VCaP (cell line): Measurements from ENCODE around the gene RAB20.
"Not testable (repeated sequence)": the region's sequence is repeated elsewhere in the genome, so short reads cannot be mapped to it uniquely, and the experiment has no call there.

ENCODE experiments used
- H3K27ac ChIP-seq: fragments of 450-650 bp; 2 replicates; pipeline ENCODE4 v1.5.1; 2017
- TF ChIP-seq, protein P1 (sequence below): fragments of 450-650 bp; conservative IDR thresholded peaks from 2 replicates; pipeline ENCODE4 v1.5.1; 2017; ENCODE audit warnings: mild to moderate bottlenecking, moderate library complexity

The RAB20 gene

DNA sequence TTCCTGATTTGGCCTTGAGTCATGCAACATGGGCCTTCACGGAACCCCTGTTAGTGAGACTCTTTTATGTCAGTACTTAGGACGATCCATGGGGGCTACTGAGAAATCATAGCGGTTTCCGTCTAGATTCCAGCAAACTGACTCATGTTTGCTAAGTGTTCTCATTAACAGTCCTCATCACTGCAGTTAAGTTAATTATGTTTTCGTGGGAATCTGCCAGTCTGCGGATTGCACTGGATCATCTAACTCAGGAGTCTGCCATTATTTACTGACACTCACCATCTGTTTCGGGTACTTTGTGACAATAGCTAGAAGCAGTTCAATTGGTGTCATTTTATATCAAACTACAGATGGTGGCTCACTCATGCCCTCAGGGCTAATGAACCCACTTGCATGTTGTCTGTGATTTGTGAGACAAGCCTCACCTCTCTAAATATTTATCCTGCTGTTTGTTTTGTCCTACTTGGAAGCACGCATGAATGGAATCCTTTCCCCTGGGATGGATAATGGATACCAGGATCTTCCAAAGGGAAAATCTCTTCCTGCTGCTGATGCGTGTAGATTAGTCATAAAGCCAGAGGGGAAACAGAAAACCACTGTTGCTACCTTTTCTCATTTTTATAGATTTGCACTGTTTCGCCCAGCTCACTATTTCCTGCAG lies 61.8 kb downstream of the RAB20 start:
- TF ChIP-seq, protein P1, sequence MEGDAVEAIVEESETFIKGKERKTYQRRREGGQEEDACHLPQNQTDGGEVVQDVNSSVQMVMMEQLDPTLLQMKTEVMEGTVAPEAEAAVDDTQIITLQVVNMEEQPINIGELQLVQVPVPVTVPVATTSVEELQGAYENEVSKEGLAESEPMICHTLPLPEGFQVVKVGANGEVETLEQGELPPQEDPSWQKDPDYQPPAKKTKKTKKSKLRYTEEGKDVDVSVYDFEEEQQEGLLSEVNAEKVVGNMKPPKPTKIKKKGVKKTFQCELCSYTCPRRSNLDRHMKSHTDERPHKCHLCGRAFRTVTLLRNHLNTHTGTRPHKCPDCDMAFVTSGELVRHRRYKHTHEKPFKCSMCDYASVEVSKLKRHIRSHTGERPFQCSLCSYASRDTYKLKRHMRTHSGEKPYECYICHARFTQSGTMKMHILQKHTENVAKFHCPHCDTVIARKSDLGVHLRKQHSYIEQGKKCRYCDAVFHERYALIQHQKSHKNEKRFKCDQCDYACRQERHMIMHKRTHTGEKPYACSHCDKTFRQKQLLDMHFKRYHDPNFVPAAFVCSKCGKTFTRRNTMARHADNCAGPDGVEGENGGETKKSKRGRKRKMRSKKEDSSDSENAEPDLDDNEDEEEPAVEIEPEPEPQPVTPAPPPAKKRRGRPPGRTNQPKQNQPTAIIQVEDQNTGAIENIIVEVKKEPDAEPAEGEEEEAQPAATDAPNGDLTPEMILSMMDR = no peak
- no peak overlapping the region for H3K27ac ChIP-seq

DNA sequence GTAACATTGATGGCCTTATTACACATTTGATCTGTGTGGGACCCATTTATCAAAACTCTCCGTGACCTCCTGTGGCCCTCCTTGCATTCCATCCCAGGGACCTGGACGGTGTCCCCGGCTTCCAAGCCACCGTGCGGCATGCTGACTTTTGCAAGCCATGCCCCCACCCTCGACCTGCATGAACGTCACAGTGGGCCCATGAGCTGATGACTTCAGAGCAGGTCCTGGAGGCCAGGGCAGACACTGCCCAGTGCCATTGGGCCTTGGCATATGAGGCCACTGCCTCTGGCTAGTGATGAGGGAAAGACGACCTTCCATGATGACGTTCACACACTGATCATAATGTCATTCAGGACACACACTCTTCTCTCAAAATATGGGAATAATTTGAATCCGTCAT lies 62.8 kb downstream of the RAB20 start:
- no peak overlapping the region for H3K27ac ChIP-seq
- TF ChIP-seq, protein P1 = no peak

DNA sequence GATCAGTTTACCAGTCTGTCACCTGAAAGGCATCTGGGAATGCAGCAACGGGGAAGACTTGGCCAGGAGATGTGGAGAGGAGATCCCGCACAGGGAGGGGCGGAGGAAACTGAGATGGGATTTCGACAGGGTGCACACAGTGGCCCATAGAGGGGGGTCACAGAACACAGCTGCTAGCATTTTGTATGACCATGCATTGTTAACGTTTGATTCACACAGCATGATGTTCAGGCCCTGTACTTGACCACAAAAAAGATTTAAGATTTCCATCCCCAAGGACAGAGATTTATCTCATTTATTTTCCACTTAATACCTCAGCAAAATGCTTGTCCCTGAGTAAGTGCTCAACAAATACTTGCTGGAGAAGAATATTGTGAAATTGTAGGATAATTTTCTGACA lies 63.2 kb downstream of the RAB20 start:
- no peak overlapping the region for H3K27ac ChIP-seq
- TF ChIP-seq, protein P1 = no peak

DNA sequence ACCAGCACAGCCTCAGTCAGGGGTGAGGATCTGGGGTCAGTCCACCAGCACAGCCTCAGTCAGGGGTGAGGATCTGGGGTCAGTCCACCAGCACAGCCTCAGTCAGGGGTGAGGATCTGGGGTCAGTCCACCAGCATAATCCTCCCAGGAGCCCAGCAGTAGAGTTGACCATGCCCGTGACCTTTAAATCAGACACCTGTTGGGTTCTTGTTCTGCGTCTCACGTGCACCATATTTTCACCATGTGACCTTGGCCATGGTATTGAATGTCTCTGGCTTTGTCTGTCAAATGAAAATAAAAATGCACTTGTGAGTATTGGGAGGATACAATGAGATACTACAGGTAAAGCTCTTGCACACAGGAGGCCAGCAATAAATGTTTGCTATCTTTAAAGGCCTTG lies 63.6 kb downstream of the RAB20 start:
- H3K27ac ChIP-seq = not testable (repeated sequence)

DNA sequence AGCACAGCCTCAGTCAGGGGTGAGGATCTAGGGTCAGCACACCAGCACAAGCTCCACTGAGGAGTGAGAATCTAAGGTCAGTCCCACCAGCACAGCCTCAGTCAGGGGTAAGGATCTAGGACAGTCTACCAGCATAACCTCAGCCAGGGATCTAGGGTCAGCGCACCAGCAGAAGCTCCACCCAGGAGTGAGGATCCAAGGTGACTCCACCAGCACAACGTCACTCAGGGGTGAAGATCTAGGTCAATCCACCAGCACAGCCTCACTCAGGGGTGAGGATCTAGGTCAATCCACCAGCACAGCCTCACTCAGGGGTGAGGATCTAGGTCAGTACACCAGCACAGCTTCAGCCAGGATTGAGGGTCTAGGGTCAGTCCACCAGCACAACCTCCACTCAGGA lies 64.5 kb downstream of the RAB20 start:
- TF ChIP-seq, protein P1 = no peak
- no peak overlapping the region for H3K27ac ChIP-seq

DNA sequence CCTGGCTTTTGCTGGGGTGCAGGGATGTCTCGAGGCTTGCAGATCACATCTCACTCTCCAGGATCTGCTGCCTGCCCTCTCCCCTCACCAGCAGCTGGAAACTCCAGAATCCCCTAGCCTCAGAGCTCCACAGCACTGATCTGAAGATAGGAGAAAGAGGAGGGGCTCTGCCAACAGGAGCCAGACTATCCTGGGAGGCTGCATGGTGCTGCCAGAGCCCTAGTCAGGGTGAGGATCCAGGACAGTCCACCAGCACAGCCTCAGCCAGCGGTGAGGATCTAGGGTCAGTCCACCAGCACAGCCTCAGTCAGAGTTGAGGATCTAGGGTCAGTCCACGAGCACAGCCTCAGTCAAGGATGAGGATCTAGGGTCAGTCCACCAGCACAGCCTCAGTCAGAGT lies 65.2 kb downstream of the RAB20 start:
- TF ChIP-seq, protein P1 = no peak; the same call in 1 of the 2 replicates
- no peak overlapping the region for H3K27ac ChIP-seq

DNA sequence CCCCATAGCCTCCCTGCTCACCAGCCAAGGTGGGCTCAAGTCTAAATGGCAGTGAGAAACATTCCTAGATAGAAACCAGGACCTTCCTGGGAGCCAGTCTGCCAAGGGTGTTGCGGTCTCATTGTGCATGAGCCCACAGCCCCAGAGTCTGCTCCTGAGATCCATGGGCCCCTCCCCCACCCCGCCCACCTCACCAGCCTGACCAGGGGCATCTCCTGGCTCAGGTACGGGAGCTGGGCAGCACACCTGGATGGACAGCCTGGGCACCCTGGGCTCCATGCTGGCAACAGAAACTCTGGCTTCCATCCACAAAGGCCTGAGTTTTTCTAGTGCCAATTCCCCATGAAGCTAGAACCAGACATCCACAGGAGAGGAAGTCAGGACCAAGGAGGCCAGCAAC lies 65.6 kb downstream of the RAB20 start:
- H3K27ac ChIP-seq = no peak overlapping the region
- TF ChIP-seq, protein P1 = no peak; the same call in 1 of the 2 replicates

DNA sequence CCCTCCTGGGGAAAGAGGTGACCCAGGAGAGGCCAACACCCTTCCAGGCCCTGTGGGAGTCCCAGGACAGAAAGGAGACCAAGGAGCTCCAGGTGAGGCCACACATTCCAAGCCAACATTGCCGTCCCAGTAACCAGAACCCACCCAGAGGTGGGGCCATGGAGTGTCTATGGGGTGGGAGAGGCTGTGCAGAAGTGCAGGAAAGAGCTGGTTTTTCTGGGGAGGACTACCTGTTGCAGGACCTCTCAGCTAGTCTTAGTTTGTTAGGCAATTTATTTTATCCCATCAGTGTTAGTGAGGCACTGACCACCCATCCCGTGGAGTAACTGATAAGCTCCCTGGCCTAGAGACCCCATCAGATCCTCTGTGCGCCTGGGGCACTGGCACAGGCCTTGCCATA lies 66.1 kb downstream of the RAB20 start:
- H3K27ac ChIP-seq = no peak overlapping the region
- TF ChIP-seq, protein P1 = no peak
